ENCODE results near the gene RRP1B.
"Not testable (repeated sequence)": the region's sequence is repeated elsewhere in the genome, so short reads cannot be mapped to it uniquely, and the experiment has no call there.

DNA sequence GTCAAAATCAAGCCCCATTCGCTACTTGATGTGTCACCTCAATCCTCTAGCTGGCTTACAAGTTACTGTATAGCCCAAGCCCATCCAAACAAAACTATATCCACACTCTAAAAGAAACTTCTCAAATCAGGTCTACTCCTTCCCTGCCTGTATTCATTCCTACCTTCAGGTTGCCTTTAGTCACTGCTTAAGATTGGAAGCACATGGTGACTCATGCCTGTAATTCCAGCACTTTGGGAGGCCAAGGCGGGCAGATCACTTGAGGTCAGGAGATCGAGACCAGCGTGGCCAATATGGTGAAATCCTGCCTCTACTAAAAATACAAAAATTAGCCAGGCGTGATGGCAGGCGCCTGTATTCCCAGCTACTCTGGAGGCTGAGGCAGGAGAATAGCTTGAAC is 7.4 kb upstream of the RRP1B start:
- TF ChIP-seq, protein P1, sequence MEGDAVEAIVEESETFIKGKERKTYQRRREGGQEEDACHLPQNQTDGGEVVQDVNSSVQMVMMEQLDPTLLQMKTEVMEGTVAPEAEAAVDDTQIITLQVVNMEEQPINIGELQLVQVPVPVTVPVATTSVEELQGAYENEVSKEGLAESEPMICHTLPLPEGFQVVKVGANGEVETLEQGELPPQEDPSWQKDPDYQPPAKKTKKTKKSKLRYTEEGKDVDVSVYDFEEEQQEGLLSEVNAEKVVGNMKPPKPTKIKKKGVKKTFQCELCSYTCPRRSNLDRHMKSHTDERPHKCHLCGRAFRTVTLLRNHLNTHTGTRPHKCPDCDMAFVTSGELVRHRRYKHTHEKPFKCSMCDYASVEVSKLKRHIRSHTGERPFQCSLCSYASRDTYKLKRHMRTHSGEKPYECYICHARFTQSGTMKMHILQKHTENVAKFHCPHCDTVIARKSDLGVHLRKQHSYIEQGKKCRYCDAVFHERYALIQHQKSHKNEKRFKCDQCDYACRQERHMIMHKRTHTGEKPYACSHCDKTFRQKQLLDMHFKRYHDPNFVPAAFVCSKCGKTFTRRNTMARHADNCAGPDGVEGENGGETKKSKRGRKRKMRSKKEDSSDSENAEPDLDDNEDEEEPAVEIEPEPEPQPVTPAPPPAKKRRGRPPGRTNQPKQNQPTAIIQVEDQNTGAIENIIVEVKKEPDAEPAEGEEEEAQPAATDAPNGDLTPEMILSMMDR (IDR thresholded peaks at IDR 0.05): not testable (repeated sequence)
- not testable (repeated sequence) for TF ChIP-seq POLR2AphosphoS5 (IDR thresholded peaks at IDR 0.05); POLR2A (IDR thresholded peaks at IDR 0.05; ENCODE audit: low read depth)
